ENCODE data around the gene OR7A5.

The OR7A5 gene

DNA sequence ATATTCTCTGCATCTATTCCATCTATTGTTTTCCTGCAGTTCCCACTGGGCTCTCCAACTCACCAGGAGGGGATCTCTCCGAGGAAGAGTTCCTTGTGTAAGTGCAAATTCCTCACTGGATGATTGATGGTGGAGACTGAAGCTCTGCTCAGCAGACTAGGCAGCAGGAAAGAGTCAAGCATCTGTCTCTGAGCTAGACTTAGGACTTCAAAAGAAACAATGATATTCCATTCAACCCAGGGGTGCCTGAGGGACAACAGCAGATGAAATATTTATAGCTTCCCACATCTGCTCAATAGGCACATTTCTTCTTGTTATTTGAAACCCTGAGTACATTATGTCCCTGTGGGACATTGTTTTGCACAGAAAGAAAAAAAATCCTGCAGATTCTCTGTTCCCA lies at the start of gene OR7A5, which contains the start of gene OR7C1:
Gene OR7A5 (minus strand): TSS at position 175 of the 400 bp plus-strand sequence. CDS start 6,944 bp downstream, outside the sequence.
Gene OR7C1 (minus strand): TSS at position 175 of the 400 bp plus-strand sequence. CDS start 35,049 bp downstream, outside the sequence.
- Mint-ChIP-seq H3K9me3 (no peaks in the 10 kb centered on the region), H3K36me3 (ENCODE audit: insufficient read depth) (no peaks in the 10 kb centered on the region), H3K4me3 (no peak within 1 kb of the TSS), H3K27ac (ENCODE audit: low read depth) (no peak within 1 kb of the TSS), H3K4me1 (no peaks in the 10 kb centered on the region), H3K27me3 (peaks cover 43% of the 10 kb centered on the region)
- ATAC-seq (replicated peaks; ENCODE audit: extremely low read depth, poor library complexity, severe bottlenecking) (no peak), DNase-seq (ENCODE audit: low spot score in 2 of 2) (no peak)

DNA sequence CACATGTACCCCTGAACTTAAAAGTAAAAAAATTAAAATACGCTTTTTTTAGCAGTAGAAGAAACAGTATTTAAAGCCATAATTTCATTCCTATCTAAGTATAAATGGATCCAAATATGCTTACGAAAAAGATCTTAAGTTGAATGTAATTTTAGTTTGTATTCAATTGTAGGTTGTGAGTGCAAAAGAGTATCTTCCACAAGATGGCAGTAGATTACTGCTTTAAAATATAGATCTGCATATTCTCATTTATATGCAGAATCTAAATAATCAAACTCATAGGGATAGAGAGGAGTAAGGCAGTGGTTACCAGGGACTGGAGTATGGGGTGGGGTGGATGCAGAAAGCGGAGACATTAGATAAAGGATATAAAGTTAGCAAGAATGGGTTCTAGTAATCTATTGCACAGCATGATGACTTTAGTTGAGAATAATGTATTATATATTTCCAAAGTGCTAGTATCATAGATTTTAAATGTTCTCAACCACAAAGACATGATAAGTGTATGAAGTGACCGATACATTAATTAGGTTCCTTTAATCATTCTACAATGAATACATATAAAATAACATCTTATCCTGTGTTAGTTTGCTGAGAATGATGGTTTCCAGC lies 36.7 kb upstream of the OR7A5 start:
- no peak overlapping the region for H3K27ac Mint-ChIP-seq (ENCODE audit: low read depth)
- H3K9me3 Mint-ChIP-seq, result no peaks in the 10 kb centered on the region
- H3K4me3 Mint-ChIP-seq, result no peak overlapping the region
- H3K4me1 Mint-ChIP-seq, result no peaks in the 10 kb centered on the region
- no peak for ATAC-seq (replicated peaks; ENCODE audit: extremely low read depth, poor library complexity, severe bottlenecking)
- H3K27me3 Mint-ChIP-seq, result peaks cover 70% of the 10 kb centered on the region
- no peaks in the 10 kb centered on the region for H3K36me3 Mint-ChIP-seq (ENCODE audit: insufficient read depth)
- no peak for DNase-seq (ENCODE audit: low spot score in 2 of 2)

GRCh38 chr19:14868497-14868896 lies 33.5 kb upstream of the OR7A5 start:
- Mint-ChIP-seq H3K36me3 (ENCODE audit: insufficient read depth) (no peaks in the 10 kb centered on the region), H3K4me1 (no peaks in the 10 kb centered on the region), H3K9me3 (no peaks in the 10 kb centered on the region), H3K4me3 (no peak overlapping the region), H3K27me3 (peaks cover 65% of the 10 kb centered on the region), H3K27ac (ENCODE audit: low read depth) (no peak overlapping the region)
- no peak for ATAC-seq (replicated peaks; ENCODE audit: extremely low read depth, poor library complexity, severe bottlenecking)
- no peak for DNase-seq (ENCODE audit: low spot score in 2 of 2)

DNA sequence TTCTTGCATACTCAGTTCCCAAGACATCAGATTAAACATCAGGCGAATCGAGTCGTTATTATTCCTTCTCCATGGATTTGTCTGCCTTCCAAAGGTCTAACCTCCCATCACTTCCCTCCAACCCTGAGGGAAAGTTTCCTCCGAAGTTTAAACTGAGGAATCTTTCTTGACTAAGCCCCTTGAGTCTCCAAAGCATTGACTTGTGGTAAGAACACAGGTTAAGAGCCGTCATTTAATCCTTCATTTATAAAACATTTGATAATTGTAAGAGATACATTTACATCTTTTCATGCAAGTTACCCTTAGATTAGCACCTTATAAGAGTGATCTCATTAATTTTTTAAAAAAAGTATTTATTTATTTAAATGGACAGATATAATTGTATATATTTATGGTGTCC lies 13.8 kb upstream of the OR7A5 start, which contains the start of gene OR7A10:
Gene OR7A10 (minus strand): TSS at position 101 of the 400 bp plus-strand sequence. CDS start 7,045 bp downstream, outside the sequence.
- Mint-ChIP-seq H3K27me3 (peaks cover 53% of the 10 kb centered on the region), H3K4me1 (no peaks in the 10 kb centered on the region), H3K4me3 (no peak within 1 kb of the TSS), H3K9me3 (no peaks in the 10 kb centered on the region), H3K36me3 (ENCODE audit: insufficient read depth) (no peaks in the 10 kb centered on the region), H3K27ac (ENCODE audit: low read depth) (no peak within 1 kb of the TSS)
- DNase-seq (ENCODE audit: low spot score in 2 of 2), result no peak
- ATAC-seq (replicated peaks; ENCODE audit: extremely low read depth, poor library complexity, severe bottlenecking), result no peak

- Mint-ChIP-seq H3K27ac (ENCODE audit: low read depth) (no peak overlapping the region), H3K36me3 (ENCODE audit: insufficient read depth) (no peaks in the 10 kb centered on the region), H3K27me3 (peaks cover 61% of the 10 kb centered on the region), H3K4me1 (no peaks in the 10 kb centered on the region), H3K9me3 (no peaks in the 10 kb centered on the region), H3K4me3 (no peak overlapping the region)
- ATAC-seq (replicated peaks; ENCODE audit: extremely low read depth, poor library complexity, severe bottlenecking) (no peak), DNase-seq (ENCODE audit: low spot score in 2 of 2) (no peak)
These were observed 8.6 kb upstream of the OR7A5 start for GRCh38 chr19:14843578-14843977.

- no peaks in the 10 kb centered on the region for H3K9me3 Mint-ChIP-seq
- no peaks in the 10 kb centered on the region for H3K4me1 Mint-ChIP-seq
- H3K27me3 Mint-ChIP-seq, result peaks cover 61% of the 10 kb centered on the region
- no peak for ATAC-seq (replicated peaks; ENCODE audit: extremely low read depth, poor library complexity, severe bottlenecking)
- no peak overlapping the region for H3K27ac Mint-ChIP-seq (ENCODE audit: low read depth)
- H3K36me3 Mint-ChIP-seq (ENCODE audit: insufficient read depth), result no peaks in the 10 kb centered on the region
- H3K4me3 Mint-ChIP-seq, result no peak overlapping the region
- DNase-seq (ENCODE audit: low spot score in 2 of 2), result no peak
These were observed 8.2 kb upstream of the OR7A5 start for GRCh38 chr19:14843169-14843568.

- Mint-ChIP-seq H3K36me3 (ENCODE audit: insufficient read depth) (no peaks in the 10 kb centered on the region), H3K9me3 (no peaks in the 10 kb centered on the region), H3K4me1 (no peaks in the 10 kb centered on the region), H3K27ac (ENCODE audit: low read depth) (no peak overlapping the region), H3K27me3 (peaks cover 74% of the 10 kb centered on the region), H3K4me3 (no peak overlapping the region)
- ATAC-seq (replicated peaks; ENCODE audit: extremely low read depth, poor library complexity, severe bottlenecking) (no peak), DNase-seq (ENCODE audit: low spot score in 2 of 2) (no peak)
These were observed 5.2 kb upstream of the OR7A5 start for GRCh38 chr19:14840206-14840605.

GRCh38 chr19:14837391-14837790 lies 2.4 kb upstream of the OR7A5 start:
- no peak for DNase-seq (ENCODE audit: low spot score in 2 of 2)
- Mint-ChIP-seq H3K4me3 (no peak overlapping the region), H3K4me1 (no peaks in the 10 kb centered on the region), H3K36me3 (ENCODE audit: insufficient read depth) (no peaks in the 10 kb centered on the region), H3K27ac (ENCODE audit: low read depth) (no peak overlapping the region), H3K9me3 (no peaks in the 10 kb centered on the region), H3K27me3 (peaks cover 64% of the 10 kb centered on the region)
- no peak for ATAC-seq (replicated peaks; ENCODE audit: extremely low read depth, poor library complexity, severe bottlenecking)

- ATAC-seq (replicated peaks; ENCODE audit: extremely low read depth, poor library complexity, severe bottlenecking), result no peak
- H3K27me3 Mint-ChIP-seq, result peaks cover 67% of the 10 kb centered on the region
These were observed 4.3 kb downstream of the OR7A5 start for GRCh38 chr19:14830702-14831101.

DNA sequence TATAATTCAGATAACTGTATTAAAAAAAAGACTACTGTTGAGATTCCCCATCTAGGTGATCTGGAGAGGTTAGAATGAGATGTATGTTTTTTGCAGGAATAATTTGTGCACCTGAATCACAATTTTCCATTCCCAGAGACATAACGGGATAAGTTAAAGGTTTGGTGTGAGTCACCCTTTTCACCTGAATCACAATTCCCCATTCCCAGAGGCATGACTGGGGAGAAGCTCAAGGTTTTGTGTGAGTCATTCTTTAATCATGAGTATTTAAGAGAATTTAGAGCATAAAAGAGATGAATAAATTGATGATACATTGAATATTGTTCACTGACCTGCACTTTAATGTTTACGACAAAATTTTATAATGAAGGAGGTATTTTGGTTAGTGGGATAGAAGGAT lies 9.0 kb downstream of the OR7A5 start:
- peaks cover 93% of the 10 kb centered on the region for H3K27me3 Mint-ChIP-seq
- no peaks in the 10 kb centered on the region for H3K9me3 Mint-ChIP-seq
- no peaks in the 10 kb centered on the region for H3K4me1 Mint-ChIP-seq
- ATAC-seq (replicated peaks; ENCODE audit: extremely low read depth, poor library complexity, severe bottlenecking) (no peak), DNase-seq (ENCODE audit: low spot score in 2 of 2) (no peak)
- H3K4me3 Mint-ChIP-seq, result no peak overlapping the region
- no peaks in the 10 kb centered on the region for H3K36me3 Mint-ChIP-seq (ENCODE audit: insufficient read depth)
- H3K27ac Mint-ChIP-seq (ENCODE audit: low read depth), result no peak overlapping the region

More at GRCh38 chr19:14830702-14831101, 4.3 kb downstream of the OR7A5 start:
- DNase-seq (ENCODE audit: low spot score in 2 of 2), result no peak
- Mint-ChIP-seq H3K4me1 (no peaks in the 10 kb centered on the region), H3K36me3 (ENCODE audit: insufficient read depth) (no peaks in the 10 kb centered on the region), H3K27ac (ENCODE audit: low read depth) (no peak overlapping the region), H3K9me3 (no peaks in the 10 kb centered on the region), H3K4me3 (no peak overlapping the region)

DNA sequence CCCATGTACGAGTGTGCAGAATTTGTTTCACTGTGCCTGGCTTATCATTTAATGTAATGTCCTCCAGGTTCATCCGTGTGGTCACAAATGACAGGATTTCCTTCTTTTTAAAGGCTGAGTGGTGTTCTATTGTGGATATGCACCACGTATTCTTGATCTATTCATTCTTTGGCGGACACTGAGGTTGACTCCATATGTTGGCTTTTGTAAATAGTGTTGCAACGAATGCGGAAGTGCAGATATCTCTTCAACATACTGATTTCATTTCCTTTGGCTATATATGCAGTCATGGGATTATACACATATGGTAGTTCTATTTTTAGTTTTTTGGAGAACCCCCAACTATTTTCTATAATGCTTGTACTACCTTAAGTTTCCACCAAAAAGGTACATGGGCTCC lies 13.0 kb downstream of the OR7A5 start:
- Mint-ChIP-seq H3K27ac (ENCODE audit: low read depth) (no peak overlapping the region), H3K27me3 (peaks cover 68% of the 10 kb centered on the region), H3K9me3 (no peaks in the 10 kb centered on the region), H3K4me3 (no peak overlapping the region), H3K4me1 (no peaks in the 10 kb centered on the region), H3K36me3 (ENCODE audit: insufficient read depth) (no peaks in the 10 kb centered on the region)
- ATAC-seq (replicated peaks; ENCODE audit: extremely low read depth, poor library complexity, severe bottlenecking), result no peak
- no peak for DNase-seq (ENCODE audit: low spot score in 2 of 2)

DNA sequence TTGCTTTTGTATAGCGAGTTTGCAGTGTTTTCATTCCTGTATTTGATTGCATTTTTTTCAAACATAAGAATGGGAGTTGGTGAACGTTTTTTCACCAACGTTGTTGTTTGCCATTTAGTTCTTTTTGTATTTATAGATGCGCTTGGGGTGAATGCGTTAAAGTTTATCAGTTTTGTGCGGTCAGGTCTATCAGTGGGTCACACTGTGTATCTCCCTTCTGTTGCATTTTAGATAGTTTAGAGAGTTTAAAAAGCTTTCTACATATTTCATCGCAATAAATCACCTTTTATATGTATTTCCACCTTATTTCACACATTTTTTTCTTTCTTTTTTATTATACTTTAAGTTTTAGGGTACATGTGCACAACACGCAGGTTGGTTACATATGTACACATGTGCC lies 16.4 kb downstream of the OR7A5 start:
- peaks cover 34% of the 10 kb centered on the region for H3K27me3 Mint-ChIP-seq
- no peaks in the 10 kb centered on the region for H3K4me1 Mint-ChIP-seq
- H3K4me3 Mint-ChIP-seq, result no peak overlapping the region
- ATAC-seq (replicated peaks; ENCODE audit: extremely low read depth, poor library complexity, severe bottlenecking), result no peak
- H3K9me3 Mint-ChIP-seq, result no peaks in the 10 kb centered on the region
- H3K27ac Mint-ChIP-seq (ENCODE audit: low read depth), result no peak overlapping the region
- H3K36me3 Mint-ChIP-seq (ENCODE audit: insufficient read depth), result no peaks in the 10 kb centered on the region
- DNase-seq (ENCODE audit: low spot score in 2 of 2), result no peak

DNA sequence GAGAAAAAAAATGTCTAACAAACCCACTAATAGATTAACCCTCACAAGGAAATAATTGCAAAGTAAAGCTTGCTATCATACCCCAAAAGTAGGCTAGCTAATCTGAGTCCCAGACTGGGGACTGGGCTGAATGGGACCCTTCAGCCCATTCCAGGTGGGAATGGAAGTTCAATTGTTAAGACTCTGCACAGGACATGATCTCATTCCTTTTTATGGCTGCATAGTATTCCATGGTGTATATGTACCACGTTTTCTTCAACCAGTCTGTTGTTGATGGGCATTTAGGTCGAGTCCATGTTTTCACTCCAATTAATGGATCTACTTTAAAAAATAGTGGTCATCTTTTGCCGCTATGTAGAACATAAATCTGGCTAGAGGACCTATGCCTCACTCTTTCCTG lies 17.9 kb downstream of the OR7A5 start:
- Mint-ChIP-seq H3K27me3 (peaks cover 19% of the 10 kb centered on the region), H3K4me1 (no peaks in the 10 kb centered on the region), H3K27ac (ENCODE audit: low read depth) (no peak overlapping the region), H3K36me3 (ENCODE audit: insufficient read depth) (no peaks in the 10 kb centered on the region), H3K4me3 (no peak overlapping the region), H3K9me3 (no peaks in the 10 kb centered on the region)
- ATAC-seq (replicated peaks; ENCODE audit: extremely low read depth, poor library complexity, severe bottlenecking) (no peak), DNase-seq (ENCODE audit: low spot score in 2 of 2) (no peak)

Measured in central memory CD8-positive, alpha-beta T cell (primary cell).